ENCODE data around the gene TRERF1. TPM values are rescaled to one million over a fixed set of nuclear protein-coding genes. Genes with fewer than 3 reads are reported as not detected.

TRERF1 gene
- total and polyA plus RNA-seq, 2 experiments from 2014 or later: 11.2 to 20.6 TPM

DNA sequence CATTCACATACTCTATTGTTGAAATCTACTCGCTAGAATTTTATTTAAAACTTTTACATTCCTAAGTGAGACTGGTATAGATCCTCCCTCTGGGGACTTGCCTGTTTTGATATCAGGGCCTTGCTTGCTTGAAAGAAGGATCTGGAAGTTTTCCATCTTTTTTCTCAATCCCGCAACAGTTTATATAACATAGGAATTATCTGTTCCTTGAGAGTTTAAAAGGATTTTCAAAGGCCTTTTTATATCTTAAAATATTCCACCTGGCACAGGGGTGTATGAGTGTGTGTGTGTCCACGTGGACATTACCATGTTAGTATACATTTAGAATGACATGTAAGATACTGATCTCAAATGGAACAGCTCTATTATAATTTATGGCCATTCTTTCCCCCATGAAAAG lies 96.3 kb downstream of the TRERF1 start:
- no peaks in the 10 kb centered on the region for H3K9me2 ChIP-seq (ENCODE audit: insufficient read depth)
- Mint-ChIP-seq H3K9me3 (no peaks in the 10 kb centered on the region), H3K4me3 (no peak overlapping the region), H3K27ac (no peak overlapping the region), H3K36me3 (ENCODE audit: low read depth) (peaks cover 8% of the 10 kb centered on the region; the same call in 2 of the 3 replicates), H3K27me3 (ENCODE audit: insufficient read depth, low read depth, poor library complexity) (peaks cover under 1% of the 10 kb centered on the region), H3K4me1 (peaks cover 17% of the 10 kb centered on the region; the same call in 2 of the 3 replicates)
- H3K27me3 ChIP-seq (ENCODE audit: insufficient read depth): no peaks in the 10 kb centered on the region
- ATAC-seq (no peak), DNase-seq (ENCODE audit: low spot score) (no peak)
- H4K20me1 ChIP-seq (replicated peaks; ENCODE audit: insufficient read depth): peaks cover 9% of the 10 kb centered on the region; the same call in 1 of the 2 replicates
- H2AFZ ChIP-seq: no peak overlapping the region
- H3K4me2 ChIP-seq: no peak overlapping the region
- no peak overlapping the region for H3K27ac ChIP-seq (ENCODE audit: low read depth)
- no peak overlapping the region for H3K4me3 ChIP-seq
- H3K79me2 ChIP-seq (replicated peaks; ENCODE audit: insufficient read depth): peaks cover 32% of the 10 kb centered on the region
- TF ChIP-seq CREB1 (CRISPR knock-in tag; IDR thresholded peaks at IDR 0.05; ENCODE audit: low read depth) (no peak), EZH2phosphoT487 (IDR thresholded peaks at IDR 0.05; ENCODE audit: unreplicated experiment) (no peak), ZNF331 (CRISPR knock-in tag; IDR thresholded peaks at IDR 0.05; ENCODE audit: low read depth) (no peak)
- TF ChIP-seq, protein P1, sequence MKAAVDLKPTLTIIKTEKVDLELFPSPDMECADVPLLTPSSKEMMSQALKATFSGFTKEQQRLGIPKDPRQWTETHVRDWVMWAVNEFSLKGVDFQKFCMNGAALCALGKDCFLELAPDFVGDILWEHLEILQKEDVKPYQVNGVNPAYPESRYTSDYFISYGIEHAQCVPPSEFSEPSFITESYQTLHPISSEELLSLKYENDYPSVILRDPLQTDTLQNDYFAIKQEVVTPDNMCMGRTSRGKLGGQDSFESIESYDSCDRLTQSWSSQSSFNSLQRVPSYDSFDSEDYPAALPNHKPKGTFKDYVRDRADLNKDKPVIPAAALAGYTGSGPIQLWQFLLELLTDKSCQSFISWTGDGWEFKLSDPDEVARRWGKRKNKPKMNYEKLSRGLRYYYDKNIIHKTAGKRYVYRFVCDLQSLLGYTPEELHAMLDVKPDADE (IDR thresholded peaks at IDR 0.05): no peak
- no peaks in the 10 kb centered on the region for H3K4me1 ChIP-seq (ENCODE audit: insufficient read depth)
- H3F3A ChIP-seq (replicated peaks; ENCODE audit: low read depth): no peaks in the 10 kb centered on the region
- H3K36me3 ChIP-seq (ENCODE audit: insufficient read depth): no peaks in the 10 kb centered on the region

- Histone ChIP-seq H3K4me3 (no peak overlapping the region), H3K4me1 (ENCODE audit: insufficient read depth) (no peaks in the 10 kb centered on the region), H3K9me2 (ENCODE audit: insufficient read depth) (no peaks in the 10 kb centered on the region), H3K79me2 (replicated peaks; ENCODE audit: insufficient read depth) (peaks cover 28% of the 10 kb centered on the region), H4K20me1 (replicated peaks; ENCODE audit: insufficient read depth) (peaks cover 9% of the 10 kb centered on the region; the same call in 1 of the 2 replicates), H2AFZ (no peak overlapping the region), H3K27me3 (ENCODE audit: insufficient read depth) (no peaks in the 10 kb centered on the region), H3F3A (replicated peaks; ENCODE audit: low read depth) (no peaks in the 10 kb centered on the region), H3K36me3 (ENCODE audit: insufficient read depth) (no peaks in the 10 kb centered on the region), H3K27ac (ENCODE audit: low read depth) (no peak overlapping the region), H3K4me2 (no peak overlapping the region)
- peaks cover 23% of the 10 kb centered on the region; the same call in 2 of the 3 replicates for H3K4me1 Mint-ChIP-seq
- no peak overlapping the region for H3K4me3 Mint-ChIP-seq
- DNase-seq (ENCODE audit: low spot score) (no peak), ATAC-seq (no peak)
- H3K27ac Mint-ChIP-seq: no peak overlapping the region
- peaks cover 8% of the 10 kb centered on the region; the same call in 2 of the 3 replicates for H3K36me3 Mint-ChIP-seq (ENCODE audit: low read depth)
- no peaks in the 10 kb centered on the region for H3K9me3 Mint-ChIP-seq
- peaks cover 4% of the 10 kb centered on the region for H3K27me3 Mint-ChIP-seq (ENCODE audit: insufficient read depth, low read depth, poor library complexity)
- TF ChIP-seq EZH2phosphoT487 (IDR thresholded peaks at IDR 0.05; ENCODE audit: unreplicated experiment): no peak
- TF ChIP-seq POLR2AphosphoS5 (IDR thresholded peaks at IDR 0.05; ENCODE audit: low read depth): no peak
- TF ChIP-seq, protein P1 (IDR thresholded peaks at IDR 0.05): no peak
- TF ChIP-seq, protein P2, sequence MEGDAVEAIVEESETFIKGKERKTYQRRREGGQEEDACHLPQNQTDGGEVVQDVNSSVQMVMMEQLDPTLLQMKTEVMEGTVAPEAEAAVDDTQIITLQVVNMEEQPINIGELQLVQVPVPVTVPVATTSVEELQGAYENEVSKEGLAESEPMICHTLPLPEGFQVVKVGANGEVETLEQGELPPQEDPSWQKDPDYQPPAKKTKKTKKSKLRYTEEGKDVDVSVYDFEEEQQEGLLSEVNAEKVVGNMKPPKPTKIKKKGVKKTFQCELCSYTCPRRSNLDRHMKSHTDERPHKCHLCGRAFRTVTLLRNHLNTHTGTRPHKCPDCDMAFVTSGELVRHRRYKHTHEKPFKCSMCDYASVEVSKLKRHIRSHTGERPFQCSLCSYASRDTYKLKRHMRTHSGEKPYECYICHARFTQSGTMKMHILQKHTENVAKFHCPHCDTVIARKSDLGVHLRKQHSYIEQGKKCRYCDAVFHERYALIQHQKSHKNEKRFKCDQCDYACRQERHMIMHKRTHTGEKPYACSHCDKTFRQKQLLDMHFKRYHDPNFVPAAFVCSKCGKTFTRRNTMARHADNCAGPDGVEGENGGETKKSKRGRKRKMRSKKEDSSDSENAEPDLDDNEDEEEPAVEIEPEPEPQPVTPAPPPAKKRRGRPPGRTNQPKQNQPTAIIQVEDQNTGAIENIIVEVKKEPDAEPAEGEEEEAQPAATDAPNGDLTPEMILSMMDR (conservative IDR thresholded peaks at IDR 0.05; ENCODE audit: low read depth in 2 of 2): no peak
- TF ChIP-seq, protein P3, sequence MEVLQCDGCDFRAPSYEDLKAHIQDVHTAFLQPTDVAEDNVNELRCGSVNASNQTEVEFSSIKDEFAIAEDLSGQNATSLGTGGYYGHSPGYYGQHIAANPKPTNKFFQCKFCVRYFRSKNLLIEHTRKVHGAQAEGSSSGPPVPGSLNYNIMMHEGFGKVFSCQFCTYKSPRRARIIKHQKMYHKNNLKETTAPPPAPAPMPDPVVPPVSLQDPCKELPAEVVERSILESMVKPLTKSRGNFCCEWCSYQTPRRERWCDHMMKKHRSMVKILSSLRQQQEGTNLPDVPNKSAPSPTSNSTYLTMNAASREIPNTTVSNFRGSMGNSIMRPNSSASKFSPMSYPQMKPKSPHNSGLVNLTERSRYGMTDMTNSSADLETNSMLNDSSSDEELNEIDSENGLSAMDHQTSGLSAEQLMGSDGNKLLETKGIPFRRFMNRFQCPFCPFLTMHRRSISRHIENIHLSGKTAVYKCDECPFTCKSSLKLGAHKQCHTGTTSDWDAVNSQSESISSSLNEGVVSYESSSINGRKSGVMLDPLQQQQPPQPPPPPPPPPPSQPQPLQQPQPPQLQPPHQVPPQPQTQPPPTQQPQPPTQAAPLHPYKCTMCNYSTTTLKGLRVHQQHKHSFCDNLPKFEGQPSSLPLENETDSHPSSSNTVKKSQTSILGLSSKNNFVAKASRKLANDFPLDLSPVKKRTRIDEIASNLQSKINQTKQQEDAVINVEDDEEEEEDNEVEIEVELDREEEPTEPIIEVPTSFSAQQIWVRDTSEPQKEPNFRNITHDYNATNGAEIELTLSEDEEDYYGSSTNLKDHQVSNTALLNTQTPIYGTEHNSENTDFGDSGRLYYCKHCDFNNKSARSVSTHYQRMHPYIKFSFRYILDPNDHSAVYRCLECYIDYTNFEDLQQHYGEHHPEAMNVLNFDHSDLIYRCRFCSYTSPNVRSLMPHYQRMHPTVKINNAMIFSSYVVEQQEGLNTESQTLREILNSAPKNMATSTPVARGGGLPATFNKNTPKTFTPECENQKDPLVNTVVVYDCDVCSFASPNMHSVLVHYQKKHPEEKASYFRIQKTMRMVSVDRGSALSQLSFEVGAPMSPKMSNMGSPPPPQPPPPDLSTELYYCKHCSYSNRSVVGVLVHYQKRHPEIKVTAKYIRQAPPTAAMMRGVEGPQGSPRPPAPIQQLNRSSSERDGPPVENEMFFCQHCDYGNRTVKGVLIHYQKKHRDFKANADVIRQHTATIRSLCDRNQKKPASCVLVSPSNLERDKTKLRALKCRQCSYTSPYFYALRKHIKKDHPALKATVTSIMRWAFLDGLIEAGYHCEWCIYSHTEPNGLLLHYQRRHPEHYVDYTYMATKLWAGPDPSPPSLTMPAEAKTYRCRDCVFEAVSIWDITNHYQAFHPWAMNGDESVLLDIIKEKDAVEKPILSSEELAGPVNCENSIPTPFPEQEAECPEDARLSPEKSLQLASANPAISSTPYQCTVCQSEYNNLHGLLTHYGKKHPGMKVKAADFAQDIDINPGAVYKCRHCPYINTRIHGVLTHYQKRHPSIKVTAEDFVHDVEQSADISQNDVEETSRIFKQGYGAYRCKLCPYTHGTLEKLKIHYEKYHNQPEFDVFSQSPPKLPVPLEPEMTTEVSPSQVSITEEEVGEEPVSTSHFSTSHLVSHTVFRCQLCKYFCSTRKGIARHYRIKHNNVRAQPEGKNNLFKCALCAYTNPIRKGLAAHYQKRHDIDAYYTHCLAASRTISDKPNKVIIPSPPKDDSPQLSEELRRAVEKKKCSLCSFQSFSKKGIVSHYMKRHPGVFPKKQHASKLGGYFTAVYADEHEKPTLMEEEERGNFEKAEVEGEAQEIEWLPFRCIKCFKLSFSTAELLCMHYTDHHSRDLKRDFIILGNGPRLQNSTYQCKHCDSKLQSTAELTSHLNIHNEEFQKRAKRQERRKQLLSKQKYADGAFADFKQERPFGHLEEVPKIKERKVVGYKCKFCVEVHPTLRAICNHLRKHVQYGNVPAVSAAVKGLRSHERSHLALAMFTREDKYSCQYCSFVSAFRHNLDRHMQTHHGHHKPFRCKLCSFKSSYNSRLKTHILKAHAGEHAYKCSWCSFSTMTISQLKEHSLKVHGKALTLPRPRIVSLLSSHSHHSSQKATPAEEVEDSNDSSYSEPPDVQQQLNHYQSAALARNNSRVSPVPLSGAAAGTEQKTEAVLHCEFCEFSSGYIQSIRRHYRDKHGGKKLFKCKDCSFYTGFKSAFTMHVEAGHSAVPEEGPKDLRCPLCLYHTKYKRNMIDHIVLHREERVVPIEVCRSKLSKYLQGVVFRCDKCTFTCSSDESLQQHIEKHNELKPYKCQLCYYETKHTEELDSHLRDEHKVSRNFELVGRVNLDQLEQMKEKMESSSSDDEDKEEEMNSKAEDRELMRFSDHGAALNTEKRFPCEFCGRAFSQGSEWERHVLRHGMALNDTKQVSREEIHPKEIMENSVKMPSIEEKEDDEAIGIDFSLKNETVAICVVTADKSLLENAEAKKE (CRISPR knock-in tag; IDR thresholded peaks at IDR 0.05): no peak
- TF ChIP-seq ZNF114 (CRISPR knock-in tag; IDR thresholded peaks at IDR 0.05): no peak
- TF ChIP-seq STAT1 (IDR thresholded peaks at IDR 0.05; ENCODE audit: unreplicated experiment): no peak
- TF ChIP-seq ZNF331 (CRISPR knock-in tag; IDR thresholded peaks at IDR 0.05; ENCODE audit: low read depth): no peak
Measured at GRCh38 chr6:42354702-42355101, 97.0 kb downstream of the TRERF1 start.

All from GM23338 (cell line).